Esophagus muscularis mucosa (tissue), 4 donors: Measurements from ENCODE around the gene MAP2K2.
"Not testable (repeated sequence)": the region's sequence is repeated elsewhere in the genome, so short reads cannot be mapped to it uniquely, and the experiment has no call there.

ENCODE experiments used
- EP300 ChIP-seq: sonication (generic); formaldehyde crosslinking; IDR thresholded peaks from one replicate; pipeline ENCODE4 v1.6.1; 2017; ENCODE audit warnings: antibody characterized with exemption
- POLR2A ChIP-seq: fragments of 450-650 bp; IDR thresholded peaks from one replicate; pipeline ENCODE4 v1.6.1; 2017; ENCODE audit warnings: antibody characterized with exemption, moderate library complexity, mild to moderate bottlenecking, low read depth
- TF ChIP-seq, protein P1 (sequence below), 3 experiments: fragments of 200-600 bp in 2 of 3; fragments of 450-650 bp in 1 of 3; sonication (generic) in 2 of 3; IDR thresholded peaks; one replicate each; pipeline ENCODE4 v1.5.1; 2017 to 2019; ENCODE audit warnings: antibody characterized with exemption in 3 of 3, mild to moderate bottlenecking in 2 of 3, moderate library complexity in 1 of 3

DNA sequence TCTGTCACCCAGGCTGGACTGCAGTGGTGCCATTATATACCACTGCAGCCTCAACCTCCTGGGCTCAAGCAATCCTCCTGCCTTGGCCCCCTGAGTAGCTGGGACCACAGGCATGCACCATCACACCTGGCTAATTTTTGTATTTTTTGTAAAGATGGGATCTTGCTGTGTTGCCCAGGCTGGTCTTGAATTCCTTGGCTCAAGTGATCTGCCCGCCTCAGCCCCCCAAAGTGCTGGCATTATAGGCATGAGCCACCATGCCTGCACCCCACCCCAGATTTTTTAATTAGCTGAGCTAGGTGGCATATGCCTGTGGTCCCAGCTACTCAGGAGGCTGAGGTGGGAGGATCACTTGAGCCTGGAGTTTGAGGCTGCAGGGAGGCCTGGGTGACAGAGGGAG is 19.0 kb upstream of the MAP2K2 start:
- not testable (repeated sequence) for TF ChIP-seq EP300, POLR2A
- TF ChIP-seq, protein P1, sequence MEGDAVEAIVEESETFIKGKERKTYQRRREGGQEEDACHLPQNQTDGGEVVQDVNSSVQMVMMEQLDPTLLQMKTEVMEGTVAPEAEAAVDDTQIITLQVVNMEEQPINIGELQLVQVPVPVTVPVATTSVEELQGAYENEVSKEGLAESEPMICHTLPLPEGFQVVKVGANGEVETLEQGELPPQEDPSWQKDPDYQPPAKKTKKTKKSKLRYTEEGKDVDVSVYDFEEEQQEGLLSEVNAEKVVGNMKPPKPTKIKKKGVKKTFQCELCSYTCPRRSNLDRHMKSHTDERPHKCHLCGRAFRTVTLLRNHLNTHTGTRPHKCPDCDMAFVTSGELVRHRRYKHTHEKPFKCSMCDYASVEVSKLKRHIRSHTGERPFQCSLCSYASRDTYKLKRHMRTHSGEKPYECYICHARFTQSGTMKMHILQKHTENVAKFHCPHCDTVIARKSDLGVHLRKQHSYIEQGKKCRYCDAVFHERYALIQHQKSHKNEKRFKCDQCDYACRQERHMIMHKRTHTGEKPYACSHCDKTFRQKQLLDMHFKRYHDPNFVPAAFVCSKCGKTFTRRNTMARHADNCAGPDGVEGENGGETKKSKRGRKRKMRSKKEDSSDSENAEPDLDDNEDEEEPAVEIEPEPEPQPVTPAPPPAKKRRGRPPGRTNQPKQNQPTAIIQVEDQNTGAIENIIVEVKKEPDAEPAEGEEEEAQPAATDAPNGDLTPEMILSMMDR (IDR thresholded peaks at IDR 0.05), result not testable (repeated sequence)
